ENCODE results near the gene PRDX4.

Gene PRDX4

DNA sequence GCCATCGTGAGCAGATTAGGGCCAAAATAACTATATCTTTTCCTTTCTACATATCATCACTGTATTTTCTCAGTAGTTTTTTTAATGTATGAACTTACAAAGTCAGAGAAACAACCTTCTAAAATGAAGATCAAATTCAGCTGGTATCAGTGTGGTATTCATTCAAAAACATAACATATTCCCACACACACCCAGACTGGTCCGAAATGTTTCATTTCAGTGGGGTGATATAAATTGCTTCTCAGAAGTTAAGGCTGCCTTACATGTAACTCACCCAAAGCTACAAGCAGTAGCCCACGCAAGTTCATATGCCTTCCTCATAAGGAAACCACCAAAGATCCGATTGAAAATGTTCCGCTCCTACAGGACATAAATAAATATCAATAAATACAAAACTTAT, 37.9 kb downstream of the PRDX4 start:
- TF ChIP-seq, protein P1, sequence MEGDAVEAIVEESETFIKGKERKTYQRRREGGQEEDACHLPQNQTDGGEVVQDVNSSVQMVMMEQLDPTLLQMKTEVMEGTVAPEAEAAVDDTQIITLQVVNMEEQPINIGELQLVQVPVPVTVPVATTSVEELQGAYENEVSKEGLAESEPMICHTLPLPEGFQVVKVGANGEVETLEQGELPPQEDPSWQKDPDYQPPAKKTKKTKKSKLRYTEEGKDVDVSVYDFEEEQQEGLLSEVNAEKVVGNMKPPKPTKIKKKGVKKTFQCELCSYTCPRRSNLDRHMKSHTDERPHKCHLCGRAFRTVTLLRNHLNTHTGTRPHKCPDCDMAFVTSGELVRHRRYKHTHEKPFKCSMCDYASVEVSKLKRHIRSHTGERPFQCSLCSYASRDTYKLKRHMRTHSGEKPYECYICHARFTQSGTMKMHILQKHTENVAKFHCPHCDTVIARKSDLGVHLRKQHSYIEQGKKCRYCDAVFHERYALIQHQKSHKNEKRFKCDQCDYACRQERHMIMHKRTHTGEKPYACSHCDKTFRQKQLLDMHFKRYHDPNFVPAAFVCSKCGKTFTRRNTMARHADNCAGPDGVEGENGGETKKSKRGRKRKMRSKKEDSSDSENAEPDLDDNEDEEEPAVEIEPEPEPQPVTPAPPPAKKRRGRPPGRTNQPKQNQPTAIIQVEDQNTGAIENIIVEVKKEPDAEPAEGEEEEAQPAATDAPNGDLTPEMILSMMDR (conservative IDR thresholded peaks at IDR 0.05; ENCODE audit: low read length): no peak
- no peak overlapping the region for H3K4me3 ChIP-seq (ENCODE audit: low read length)
- DNase-seq (ENCODE audit: low read depth): no peak

DNA sequence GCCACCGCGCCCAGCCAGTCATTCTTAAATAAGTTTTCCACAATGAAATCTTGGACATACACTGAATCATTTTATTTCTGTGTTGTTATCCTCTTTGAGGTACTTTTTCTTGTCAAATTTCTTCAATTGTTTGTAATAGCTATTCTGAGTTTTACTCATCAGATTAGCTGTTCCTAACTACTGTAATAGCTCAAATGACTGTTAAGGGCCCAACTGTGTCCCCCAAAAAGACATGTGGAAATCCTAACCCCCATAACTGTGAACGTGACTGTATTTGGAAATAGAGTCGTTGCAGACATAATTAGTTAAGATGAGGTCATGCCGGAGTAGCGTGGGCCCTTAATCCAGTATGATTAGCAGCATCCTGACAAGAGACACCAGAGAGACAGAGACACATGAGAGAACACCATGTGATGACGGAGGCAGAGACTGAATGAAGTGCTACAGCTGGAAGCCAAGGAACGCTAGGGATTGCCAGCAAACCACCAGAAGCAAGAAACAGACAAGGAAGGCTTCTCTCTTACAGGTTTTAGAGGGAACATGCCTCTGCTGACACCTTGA, 52.9 kb downstream of the PRDX4 start:
- no peak for DNase-seq (ENCODE audit: low read depth)
- no peak overlapping the region for H3K4me3 ChIP-seq (ENCODE audit: low read length)
- TF ChIP-seq, protein P1 (conservative IDR thresholded peaks at IDR 0.05; ENCODE audit: low read length): no peak

DNA sequence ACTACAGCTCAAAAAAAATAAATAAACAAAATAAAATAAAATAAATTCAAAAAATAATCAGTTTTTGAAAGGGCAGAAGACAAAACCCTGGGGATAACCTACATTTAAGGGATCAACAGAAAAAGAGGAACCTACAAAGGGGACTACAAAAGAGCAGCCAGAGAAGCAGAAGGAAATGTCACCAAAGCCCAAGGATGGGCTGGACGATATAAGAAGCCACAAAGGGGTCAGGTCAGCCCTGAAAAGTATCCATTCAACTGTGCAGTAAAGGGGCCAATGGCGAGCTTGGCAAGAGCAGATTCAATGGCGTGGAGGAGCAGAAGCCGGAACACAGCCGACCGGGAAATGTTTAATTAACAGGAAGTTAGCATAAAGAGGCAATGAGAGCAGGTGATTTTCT, 58.9 kb downstream of the PRDX4 start:
- no peak overlapping the region for H3K4me3 ChIP-seq (ENCODE audit: low read length)
- DNase-seq (ENCODE audit: low read depth): no peak

DNA sequence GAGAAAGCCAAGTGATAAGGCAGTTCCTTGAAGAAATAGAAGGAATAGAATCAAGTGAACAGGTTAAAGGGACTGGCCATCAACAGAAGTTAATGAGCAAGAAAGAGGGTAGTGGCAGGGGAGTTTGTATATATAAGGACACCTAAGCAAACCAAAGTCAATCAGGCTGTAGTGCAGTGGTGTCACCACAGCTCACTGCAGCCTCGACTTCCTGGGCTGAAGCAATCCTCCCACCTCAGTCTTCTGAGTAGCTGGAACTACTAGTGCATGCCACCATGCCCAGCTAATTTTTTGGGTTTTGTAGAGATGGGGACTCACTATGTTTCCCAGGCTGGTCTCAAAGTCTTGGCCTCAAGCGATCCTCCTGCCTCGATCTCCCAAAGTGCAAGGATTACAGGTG, 59.9 kb downstream of the PRDX4 start:
- no peak for DNase-seq (ENCODE audit: low read depth)
- no peak overlapping the region for H3K4me3 ChIP-seq (ENCODE audit: low read length)
- TF ChIP-seq, protein P1 (conservative IDR thresholded peaks at IDR 0.05; ENCODE audit: low read length): no peak

More for the DNA sequence above, 58.9 kb downstream of the PRDX4 start:
- TF ChIP-seq, protein P1 (conservative IDR thresholded peaks at IDR 0.05; ENCODE audit: low read length): no peak

DNA sequence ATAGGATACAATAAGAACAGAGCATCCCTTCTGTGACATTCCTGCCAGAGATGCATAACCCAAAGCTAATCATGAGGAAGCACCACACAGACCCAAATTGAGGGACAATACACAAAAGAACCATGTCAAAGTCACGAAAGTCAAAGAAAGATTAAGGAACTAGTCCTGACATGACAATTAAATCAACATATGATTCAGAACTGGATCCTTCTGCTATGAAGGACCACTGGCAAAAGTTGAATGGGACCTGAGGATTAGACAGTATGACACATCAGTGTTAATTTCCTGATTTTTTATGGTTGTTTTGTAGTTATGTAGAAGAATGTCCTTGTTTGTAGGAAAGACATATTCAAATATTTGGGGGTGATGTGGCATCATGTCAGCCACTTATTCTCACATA, 61.9 kb downstream of the PRDX4 start:
- TF ChIP-seq, protein P1 (conservative IDR thresholded peaks at IDR 0.05; ENCODE audit: low read length): no peak
- no peak overlapping the region for H3K4me3 ChIP-seq (ENCODE audit: low read length)
- DNase-seq (ENCODE audit: low read depth): no peak

DNA sequence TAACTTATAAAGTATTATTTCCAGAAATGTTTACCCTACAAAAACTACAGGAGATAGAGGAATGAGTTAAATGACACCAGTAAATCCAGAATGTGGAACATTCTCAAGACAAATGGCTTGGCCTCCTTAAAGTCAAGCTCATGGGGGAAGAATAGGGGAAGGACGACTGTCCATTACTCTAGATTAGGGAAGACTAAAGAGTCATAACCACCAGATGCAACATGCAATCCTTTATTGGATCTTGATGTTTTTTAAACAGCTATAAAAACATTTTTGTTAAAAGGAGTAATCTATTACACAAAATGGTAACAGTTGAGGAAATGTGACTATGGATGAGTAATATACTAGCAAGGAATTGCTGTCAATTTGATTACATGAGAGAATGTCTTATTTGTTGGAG, 64.7 kb downstream of the PRDX4 start:
- no peak overlapping the region for H3K4me3 ChIP-seq (ENCODE audit: low read length)
- no peak for DNase-seq (ENCODE audit: low read depth)
- TF ChIP-seq, protein P1 (conservative IDR thresholded peaks at IDR 0.05; ENCODE audit: low read length): no peak

DNA sequence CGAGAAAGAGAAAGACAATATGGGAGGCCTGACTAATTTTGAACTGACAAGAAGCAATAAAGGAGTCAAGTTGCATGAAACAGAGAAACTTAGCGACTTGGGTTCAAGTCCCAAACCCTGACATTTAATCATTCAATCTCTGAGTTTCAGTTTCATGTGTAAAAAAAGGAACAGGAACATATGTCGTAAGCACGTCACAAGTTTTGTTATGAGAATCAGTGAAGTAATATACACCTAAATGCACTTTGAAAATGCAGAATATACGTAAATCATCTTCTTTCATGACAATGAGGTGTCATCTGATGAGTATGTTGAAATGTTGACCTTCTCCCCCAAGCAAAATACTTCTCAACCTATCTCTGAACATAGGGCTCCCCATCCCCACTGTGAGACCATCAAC, 65.4 kb downstream of the PRDX4 start:
- TF ChIP-seq, protein P1 (conservative IDR thresholded peaks at IDR 0.05; ENCODE audit: low read length): no peak
- H3K4me3 ChIP-seq (ENCODE audit: low read length): no peak overlapping the region
- no peak for DNase-seq (ENCODE audit: low read depth)

Data from AG10803 (cell line).